GM23338 (cell line): Measurements from ENCODE around the gene CLDN22. TPM values are rescaled to one million over a fixed set of nuclear protein-coding genes. Genes with fewer than 3 reads are reported as not detected.

Experiments used
- ATAC-seq: fragments of 200-7000 bp; cut with Tn5 transposase; 3 replicates; pipeline ENCODE4 v1.9.1; 2020
- DNase-seq: peaks from one replicate; pipeline ENCODE4 v3.0.0-alpha.2; 2015; ENCODE audit warnings: low spot score
- H2AFZ ChIP-seq: fragments of 200-600 bp; sonication (generic); 2 replicates; pipeline ENCODE4 v1.8.0; 2016; ENCODE audit warnings: antibody characterized with exemption, mild to moderate bottlenecking, moderate library complexity
- H3F3A ChIP-seq: fragments of 200-600 bp; sonication (generic); replicated peaks from 2 replicates; pipeline ENCODE4 v1.8.0; 2017; ENCODE audit warnings: antibody characterized with exemption, mixed run types, low read depth
- H3K27ac ChIP-seq: fragments of 200-600 bp; sonication (generic); 2 replicates; pipeline ENCODE4 v1.6.1; 2016; ENCODE audit warnings: low read depth
- H3K27me3 ChIP-seq: fragments of 200-600 bp; sonication (generic); 2 replicates; pipeline ENCODE4 v1.8.0; 2016; ENCODE audit warnings: mild to moderate bottlenecking, mixed run types, moderate library complexity; ENCODE audit not compliant: insufficient read depth
- H3K36me3 ChIP-seq: fragments of 200-600 bp; sonication (generic); 2 replicates; pipeline ENCODE4 v1.8.0; 2016; ENCODE audit warnings: mild to moderate bottlenecking; ENCODE audit not compliant: insufficient read depth
- H3K4me1 ChIP-seq: fragments of 200-600 bp; sonication (generic); 2 replicates; pipeline ENCODE4 v1.8.0; 2016; ENCODE audit warnings: mild to moderate bottlenecking, moderate library complexity; ENCODE audit not compliant: insufficient read depth
- H3K4me2 ChIP-seq: fragments of 200-600 bp; sonication (generic); 2 replicates; pipeline ENCODE4 v1.7.1; 2017; ENCODE audit warnings: mixed run types
- H3K4me3 ChIP-seq: fragments of 200-600 bp; sonication (generic); 2 replicates; pipeline ENCODE4 v1.6.1; 2016; ENCODE audit warnings: mixed run types
- H3K79me2 ChIP-seq: fragments of 200-600 bp; sonication (generic); replicated peaks from 2 replicates; pipeline ENCODE4 v1.8.0; 2017; ENCODE audit warnings: mild to moderate bottlenecking; ENCODE audit not compliant: insufficient read depth
- H3K9me2 ChIP-seq: fragments of 200-600 bp; sonication (generic); 2 replicates; pipeline ENCODE4 v1.8.0; 2017; ENCODE audit not compliant: insufficient read depth
- H4K20me1 ChIP-seq: fragments of 200-600 bp; sonication (generic); replicated peaks from 2 replicates; pipeline ENCODE4 v1.8.0; 2017; ENCODE audit warnings: mild to moderate bottlenecking; ENCODE audit not compliant: insufficient read depth
- H3K27ac Mint-ChIP-seq: 2 replicates; pipeline ENCODE4 v1.8.0; 2020; ENCODE audit warnings: inconsistent platforms, mild to moderate bottlenecking, moderate library complexity, mixed read lengths
- H3K27me3 Mint-ChIP-seq: 3 replicates; pipeline ENCODE4 v1.8.0; 2022; ENCODE audit warnings: low read depth, mild to moderate bottlenecking, moderate library complexity, mixed read lengths, inconsistent platforms; ENCODE audit not compliant: insufficient read depth, poor library complexity
- H3K36me3 Mint-ChIP-seq: 3 replicates; pipeline ENCODE4 v1.8.0; 2021; ENCODE audit warnings: low read depth, mild to moderate bottlenecking, inconsistent platforms, moderate library complexity, mixed read lengths
- H3K4me1 Mint-ChIP-seq: 3 replicates; pipeline ENCODE4 v1.8.0; 2020; ENCODE audit warnings: mild to moderate bottlenecking, inconsistent platforms, mixed read lengths
- H3K4me3 Mint-ChIP-seq: 3 replicates; pipeline ENCODE4 v1.8.0; 2021; ENCODE audit warnings: moderate library complexity, mild to moderate bottlenecking, inconsistent platforms, mixed read lengths
- H3K9me3 Mint-ChIP-seq: 3 replicates; pipeline ENCODE4 v1.8.0; 2020; ENCODE audit warnings: moderate library complexity, mild to moderate bottlenecking, inconsistent platforms, mixed read lengths
- CREB1 ChIP-seq: fragments of 250-450 bp; sonication (Bioruptor Pico); IDR thresholded peaks from 2 replicates; pipeline ENCODE4 v1.5.0; 2020; ENCODE audit warnings: low read depth, mild to moderate bottlenecking, moderate library complexity
- CTCF ChIP-seq, 2 experiments: fragments of 200-600 bp in 1 of 2; sonication (generic) in 1 of 2; conservative IDR thresholded peaks; 2 replicates each; pipeline versions ENCODE4 v1.5.1 to v1.6.1; 2016 to 2017; ENCODE audit warnings: antibody characterized with exemption in 2 of 2, low read depth in 2 of 2, mild to moderate bottlenecking in 2 of 2, moderate library complexity in 1 of 2
- ETS1 ChIP-seq: IDR thresholded peaks from 2 replicates; pipeline ENCODE4 v1.6.1; 2016; ENCODE audit warnings: antibody characterized with exemption
- EZH2 ChIP-seq: fragments of 200-600 bp; sonication (generic); IDR thresholded peaks from one replicate; pipeline ENCODE4 v1.8.0; 2017; ENCODE audit warnings: antibody characterized with exemption, mild to moderate bottlenecking, low read depth; ENCODE audit not compliant: unreplicated experiment
- EZH2phosphoT487 ChIP-seq: fragments of 200-600 bp; sonication (generic); IDR thresholded peaks from one replicate; pipeline ENCODE4 v1.8.1; 2018; ENCODE audit warnings: antibody characterized with exemption; ENCODE audit not compliant: unreplicated experiment
- JUNB ChIP-seq: IDR thresholded peaks from one replicate; pipeline ENCODE4 v1.6.1; 2016; ENCODE audit warnings: antibody characterized with exemption; ENCODE audit not compliant: unreplicated experiment
- NANOG ChIP-seq: IDR thresholded peaks from 2 replicates; pipeline ENCODE4 v1.6.1; 2016; ENCODE audit warnings: antibody characterized with exemption, borderline replicate concordance
- POLR2AphosphoS5 ChIP-seq: IDR thresholded peaks from 2 replicates; pipeline ENCODE4 v1.6.1; 2016; ENCODE audit warnings: antibody characterized with exemption, low read depth
- REST ChIP-seq: IDR thresholded peaks from one replicate; pipeline ENCODE4 v1.6.1; 2018; ENCODE audit warnings: antibody characterized with exemption; ENCODE audit not compliant: unreplicated experiment
- STAT1 ChIP-seq: IDR thresholded peaks from one replicate; pipeline ENCODE4 v1.6.1; 2016; ENCODE audit warnings: antibody characterized with exemption; ENCODE audit not compliant: unreplicated experiment
- ZNF114 ChIP-seq: fragments of 250-450 bp; sonication (Bioruptor Pico); IDR thresholded peaks from 2 replicates; pipeline ENCODE4 v1.5.0; 2020; ENCODE audit warnings: mild to moderate bottlenecking, moderate library complexity
- ZNF331 ChIP-seq: fragments of 250-450 bp; sonication (Bioruptor Pico); IDR thresholded peaks from 2 replicates; pipeline ENCODE4 v1.5.0; 2020; ENCODE audit warnings: low read depth, mild to moderate bottlenecking, moderate library complexity
- ZNF462 ChIP-seq: fragments of 250-450 bp; sonication (Bioruptor Pico); IDR thresholded peaks from 2 replicates; pipeline ENCODE4 v1.5.0; 2020; ENCODE audit warnings: mild to moderate bottlenecking, moderate library complexity
- polyA plus RNA-seq: library from polyadenylated mRNA; unstranded; fragments of >200 nt; fragmentation: Nextera tagmentation; extraction: Ambion mirVana; gene quantifications from 2 replicates; pipeline ENCODE4 v1.2.1, GENCODE V29; 2016
- total RNA-seq: library from RNA; depleted of rRNA; stranded (reverse); fragments of >200 nt; shearing (Covaris generic); gene quantifications from 2 replicates; pipeline ENCODE4 v1.2.3, GENCODE V29; 2014

Gene CLDN22
- total and polyA plus RNA-seq, 2 experiments from 2014 or later: not detected

- no peaks in the 10 kb centered on the region for H3K27me3 ChIP-seq
- no peaks in the 10 kb centered on the region for H3F3A ChIP-seq
- Mint-ChIP-seq H3K4me1 (peaks cover 6% of the 10 kb centered on the region), H3K36me3 (no peaks in the 10 kb centered on the region), H3K27ac (no peak overlapping the region), H3K27me3 (peaks cover 2% of the 10 kb centered on the region), H3K9me3 (peaks cover 3% of the 10 kb centered on the region; the same call in 1 of the 3 replicates), H3K4me3 (no peak overlapping the region)
- DNase-seq (no peak), ATAC-seq (no peak)
- H3K4me2 ChIP-seq: no peak overlapping the region
- H3K9me2 ChIP-seq: no peaks in the 10 kb centered on the region
- no peak overlapping the region for H2AFZ ChIP-seq
- H3K36me3 ChIP-seq: no peaks in the 10 kb centered on the region
- no peak overlapping the region for H3K27ac ChIP-seq
- TF ChIP-seq JUNB (no peak), EZH2 (no peak), REST (no peak), CTCF (conservative IDR thresholded peaks at IDR 0.05; ENCODE audit: low read depth in 2 of 2) (no peak), ZNF331 (CRISPR knock-in tag) (no peak), CREB1 (no peak), ZNF462 (CRISPR knock-in tag) (no peak), EZH2phosphoT487 (no peak), NANOG (no peak), POLR2AphosphoS5 (no peak), ZNF114 (CRISPR knock-in tag) (no peak), ETS1 (no peak), STAT1 (no peak)
- H3K4me1 ChIP-seq: no peaks in the 10 kb centered on the region
- H4K20me1 ChIP-seq: no peaks in the 10 kb centered on the region
- H3K4me3 ChIP-seq: no peak overlapping the region
- no peaks in the 10 kb centered on the region for H3K79me2 ChIP-seq
Observed at GRCh38 chr4:183335369-183335940, 15.4 kb upstream of the CLDN22 start.
